Measurements from ENCODE around the gene HAUS1.
A peak's percentile ranks its signal among the peaks of the same experiment; 100 is the strongest.
"Not testable (repeated sequence)": the region's sequence is repeated elsewhere in the genome, so short reads cannot be mapped to it uniquely, and the experiment has no call there.

The HAUS1 gene, protein sequence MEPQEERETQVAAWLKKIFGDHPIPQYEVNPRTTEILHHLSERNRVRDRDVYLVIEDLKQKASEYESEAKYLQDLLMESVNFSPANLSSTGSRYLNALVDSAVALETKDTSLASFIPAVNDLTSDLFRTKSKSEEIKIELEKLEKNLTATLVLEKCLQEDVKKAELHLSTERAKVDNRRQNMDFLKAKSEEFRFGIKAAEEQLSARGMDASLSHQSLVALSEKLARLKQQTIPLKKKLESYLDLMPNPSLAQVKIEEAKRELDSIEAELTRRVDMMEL

GRCh38 chr18:46104128-46104911 is at the start of gene HAUS1:
Gene HAUS1 (plus strand): TSS chr18:46104385. CDS start chr18:46104412, 27 bp downstream.
- DNase-seq, result peak; percentile 85

DNA sequence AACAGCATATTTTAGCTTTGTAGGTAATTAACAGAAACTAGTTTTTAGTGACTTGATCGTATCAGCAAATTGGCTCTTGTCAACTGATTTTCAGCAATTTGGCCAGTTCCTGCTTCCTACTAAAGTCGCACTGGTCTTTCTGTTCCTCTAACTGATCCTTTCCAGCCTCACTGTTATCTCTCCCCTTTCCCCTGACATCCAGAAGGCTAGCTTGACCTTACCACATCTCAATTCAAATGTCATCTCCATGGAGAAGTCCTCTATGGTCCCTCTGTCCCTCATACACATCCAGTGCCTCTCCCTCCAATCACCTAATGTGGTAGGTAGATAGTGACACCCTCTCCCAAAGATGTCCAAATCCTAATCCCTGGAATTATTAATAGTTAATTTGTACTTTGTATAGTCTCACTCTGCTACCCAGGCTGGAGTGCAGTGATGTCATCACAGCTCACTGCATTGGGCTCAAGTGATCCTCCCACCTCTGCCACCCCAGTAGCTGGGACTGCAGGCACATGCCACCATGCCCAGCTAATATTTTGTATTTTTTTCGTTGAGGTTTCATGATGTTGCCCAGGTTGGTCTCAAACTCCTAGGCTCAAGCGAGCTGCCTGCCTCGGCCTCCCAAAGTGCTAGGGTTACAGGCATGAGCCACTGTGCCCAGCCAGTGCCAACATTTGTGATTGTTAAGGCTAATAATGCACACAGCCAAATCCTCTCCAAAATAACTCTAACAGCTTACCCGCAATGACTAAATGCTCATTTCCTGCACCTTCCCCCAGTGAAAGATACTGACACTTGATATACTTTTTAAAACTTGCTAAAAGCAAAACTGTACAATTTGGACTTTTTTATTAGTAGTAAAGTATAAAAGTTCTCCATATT is 49.0 kb upstream of the HAUS1 start:
- DNase-seq, result no peak

- no peak for DNase-seq
These were observed 48.4 kb upstream of the HAUS1 start for GRCh38 chr18:46055838-46056230.

GRCh38 chr18:46060359-46060841 is 43.8 kb upstream of the HAUS1 start:
- no peak for DNase-seq

DNA sequence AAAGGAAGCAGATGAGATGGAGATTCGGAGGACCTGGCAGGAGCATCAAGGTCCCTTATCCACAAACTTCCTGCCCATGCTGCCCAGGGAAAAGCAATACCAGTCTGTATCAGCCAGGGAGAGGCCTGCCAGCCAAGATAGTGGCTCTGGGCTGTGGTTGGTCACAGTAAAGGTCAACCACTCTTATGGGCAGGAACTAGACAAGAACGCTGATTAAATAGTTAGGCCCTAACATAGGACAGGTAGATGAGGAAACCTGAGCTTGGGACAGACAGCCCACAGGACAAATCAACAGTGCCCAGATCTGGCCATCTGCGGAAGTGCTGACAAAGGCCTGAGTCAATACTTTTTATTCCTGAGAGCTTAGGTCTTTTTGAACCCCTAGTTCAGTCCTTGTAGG is 42.8 kb upstream of the HAUS1 start:
- no peak for DNase-seq

GRCh38 chr18:46061796-46062195 is 42.4 kb upstream of the HAUS1 start:
- DNase-seq, result no peak

DNA sequence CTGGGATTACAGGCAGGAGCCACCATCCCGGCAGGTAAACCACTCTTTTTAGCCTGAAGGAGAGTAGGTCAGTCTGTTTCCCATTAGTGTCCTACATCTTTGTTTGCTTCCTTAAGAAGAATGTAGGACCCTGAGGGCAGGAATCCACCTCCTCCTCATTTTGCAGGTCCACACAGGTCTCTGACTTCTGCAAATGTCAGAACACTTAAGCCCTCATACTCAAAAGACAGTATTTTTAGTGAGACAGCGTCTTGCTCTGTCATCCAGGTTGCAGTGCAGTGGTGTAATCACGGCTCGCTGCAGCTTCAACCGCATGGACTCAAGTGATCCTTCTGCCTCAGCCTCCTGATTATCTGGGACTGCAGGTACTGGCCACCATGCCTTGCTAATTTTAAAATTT is 41.4 kb upstream of the HAUS1 start:
- DNase-seq, result no peak

GRCh38 chr18:46067438-46068007 is 36.7 kb upstream of the HAUS1 start:
- DNase-seq, result no peak

DNA sequence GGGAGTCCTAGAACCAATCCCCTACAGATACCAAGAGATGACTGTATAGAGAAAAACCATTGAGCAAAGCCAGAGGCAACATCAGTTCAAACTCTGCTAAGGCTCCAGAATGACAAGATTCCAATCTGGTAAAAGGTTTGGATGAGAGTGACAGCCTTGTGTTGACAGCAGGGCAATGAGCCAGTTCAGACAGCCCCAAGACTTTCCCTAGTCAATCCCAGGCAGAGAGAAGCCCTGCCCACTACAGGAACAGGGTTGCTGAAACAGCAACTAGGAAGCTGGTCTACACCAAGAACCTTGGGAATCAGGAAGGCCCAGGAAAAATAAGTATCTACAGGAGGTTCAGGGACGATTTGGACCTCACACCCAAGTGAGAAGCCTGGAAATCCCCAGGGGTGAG is 35.4 kb upstream of the HAUS1 start:
- no peak for DNase-seq

DNA sequence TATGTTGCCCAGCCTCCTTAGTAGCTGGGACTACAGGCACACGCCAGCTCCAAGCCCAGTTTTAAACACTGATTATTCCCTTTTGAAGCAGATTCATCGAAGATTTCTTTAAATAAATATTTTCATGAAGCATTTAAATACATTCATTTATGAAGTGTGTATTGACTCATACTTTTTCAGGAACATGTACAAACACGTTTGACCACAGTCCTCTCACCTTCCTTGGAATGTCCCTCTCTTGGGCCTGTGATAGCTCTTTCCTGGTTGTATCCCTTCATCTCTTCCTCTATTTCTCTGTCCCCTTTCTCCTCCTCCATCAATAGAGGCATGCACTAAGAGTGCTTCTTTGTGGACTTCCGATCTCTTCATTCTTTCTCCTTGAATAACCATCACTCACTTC is 34.7 kb upstream of the HAUS1 start:
- DNase-seq, result no peak

DNA sequence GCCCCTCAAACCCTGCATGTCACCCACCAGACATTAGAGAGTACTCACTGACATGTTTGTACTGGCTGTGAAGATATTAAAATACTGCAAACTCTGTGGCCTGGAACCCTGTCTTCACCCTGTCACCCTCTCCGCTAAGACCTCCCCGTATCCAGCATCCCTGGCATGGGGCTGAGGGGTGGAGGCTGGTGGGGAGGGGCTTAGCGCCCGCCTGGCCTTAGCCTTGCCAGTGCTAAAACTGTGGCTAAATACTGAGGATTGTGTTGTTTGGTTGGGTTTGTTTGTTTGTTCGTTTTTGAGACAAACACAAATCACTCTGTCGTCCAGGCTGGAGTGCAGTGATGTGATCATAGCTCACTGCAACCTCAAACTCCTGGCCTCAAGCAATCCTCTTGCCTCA is 34.0 kb upstream of the HAUS1 start:
- DNase-seq, result no peak

GRCh38 chr18:46070815-46071652 is 33.2 kb upstream of the HAUS1 start:
- no peak for DNase-seq

DNA sequence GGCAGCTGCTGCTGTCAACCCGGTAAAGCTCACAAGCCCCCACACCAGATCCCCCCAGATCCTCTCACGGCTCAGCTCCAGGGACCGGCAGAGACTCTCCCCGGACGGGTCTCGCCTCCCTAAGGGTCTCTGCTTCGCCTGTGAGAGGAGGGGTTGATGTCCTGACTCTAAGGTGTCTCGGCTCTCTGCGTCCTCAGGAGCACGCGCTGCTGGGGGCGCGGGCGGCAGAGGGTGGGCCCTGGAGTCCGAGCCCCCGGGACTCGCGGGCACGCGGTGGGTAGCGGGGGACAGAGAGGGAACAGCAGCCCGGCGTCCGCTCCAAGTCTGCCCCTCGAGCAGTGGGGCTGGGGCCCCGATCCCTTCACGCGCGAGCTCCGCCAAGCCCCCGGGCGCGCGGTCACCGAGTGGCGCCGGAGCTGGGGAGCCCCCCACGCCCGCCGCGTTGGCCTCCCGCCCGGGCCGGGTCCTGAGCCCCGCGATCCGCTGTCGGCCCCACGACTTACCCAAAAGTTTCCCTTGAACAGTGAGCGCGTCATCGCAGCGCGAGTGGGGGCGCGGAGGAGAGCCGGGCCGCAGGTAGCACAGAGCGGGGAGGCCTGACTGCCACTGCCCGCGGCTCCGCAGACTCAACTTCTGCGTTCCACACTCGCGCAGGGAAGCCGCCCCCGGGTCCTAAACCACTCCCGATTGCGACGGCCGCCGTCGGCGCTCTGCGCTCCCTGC is 32.4 kb upstream of the HAUS1 start, which contains the start of gene PSTPIP2:
TSS of gene PSTPIP2 (minus strand) at position 608 of the 723 bp plus-strand sequence. CDS start at position 536, 72 bp downstream.
- peak; percentile 72 for DNase-seq

GRCh38 chr18:46072376-46072867 is 31.8 kb upstream of the HAUS1 start:
- DNase-seq, result no peak

DNA sequence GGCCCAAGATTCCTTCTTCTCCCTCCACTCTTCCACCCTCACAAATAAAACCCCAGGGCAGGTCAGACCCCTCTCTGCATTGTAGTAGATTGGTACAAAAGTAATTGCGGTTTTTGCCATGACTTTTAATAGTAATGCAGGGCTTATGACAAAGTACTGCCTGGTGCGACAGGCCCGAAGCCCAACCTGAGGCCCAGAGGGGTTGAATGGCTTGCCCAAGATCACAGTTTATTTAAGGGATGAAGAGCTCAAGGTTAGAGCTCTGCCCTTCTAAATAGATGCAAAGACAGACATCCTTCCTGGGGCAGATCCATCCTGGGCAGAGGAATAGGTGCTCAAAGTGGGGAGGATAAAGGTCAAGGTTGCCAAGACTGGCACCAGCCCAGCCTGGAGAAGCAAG is 31.2 kb upstream of the HAUS1 start:
- no peak for DNase-seq

- peak; percentile 49 for DNase-seq
These were observed 30.5 kb upstream of the HAUS1 start for GRCh38 chr18:46073474-46074331.

DNA sequence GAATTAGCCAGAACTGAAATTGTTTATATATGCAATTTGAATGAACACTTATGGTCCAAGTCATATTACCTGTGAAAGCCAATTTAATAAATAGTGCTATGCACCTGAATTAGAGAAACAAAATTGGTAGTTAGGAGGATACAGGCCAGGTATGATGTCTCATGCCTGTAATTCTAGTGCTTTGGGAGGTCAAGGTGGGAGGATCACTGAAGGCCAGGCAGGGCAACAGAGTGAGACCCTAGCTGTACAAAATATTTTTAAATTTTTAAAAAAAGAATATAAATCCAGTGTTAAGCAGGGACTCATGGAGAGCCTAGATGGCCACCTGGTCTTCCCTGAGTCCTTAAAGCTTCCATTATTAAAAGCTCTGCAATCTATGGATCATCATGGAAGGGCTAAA is 24.8 kb upstream of the HAUS1 start:
- DNase-seq, result no peak

GRCh38 chr18:46080156-46080555 is 24.0 kb upstream of the HAUS1 start:
- no peak for DNase-seq

- DNase-seq, result no peak
These were observed 19.8 kb upstream of the HAUS1 start for GRCh38 chr18:46084431-46084830.

GRCh38 chr18:46088501-46088900 is 15.7 kb upstream of the HAUS1 start:
- DNase-seq, result not testable (repeated sequence)

All from activated CD8-positive, alpha-beta memory T cell treated with anti-CD3 and anti-CD28 coated beads, Interleukin-2, amount 50 U/mL, for 4 hours (primary cell).